Type B pancreatic cell (in vitro differentiated cells): ENCODE measurements around the gene GYPA. TPM values are rescaled to one million over a fixed set of nuclear protein-coding genes. Genes with fewer than 3 reads are reported as not detected.
"Not testable (repeated sequence)": the region's sequence is repeated elsewhere in the genome, so short reads cannot be mapped to it uniquely, and the experiment has no call there.

Source experiments
- DNase-seq: peaks from one replicate; pipeline ENCODE4 v3.0.0; 2021; ENCODE audit warnings: mixed read lengths; ENCODE audit not compliant: unreplicated experiment; ENCODE audit errors: extremely low spot score
- H3K27ac Mint-ChIP-seq: 2 replicates; pipeline ENCODE4 v1.8.0; 2021; ENCODE audit warnings: mild to moderate bottlenecking, mixed read lengths
- H3K27me3 Mint-ChIP-seq: 2 replicates; pipeline ENCODE4 v1.8.0; 2021; ENCODE audit warnings: mixed read lengths
- H3K36me3 Mint-ChIP-seq: 2 replicates; pipeline ENCODE4 v1.8.0; 2021; ENCODE audit warnings: mixed read lengths
- H3K4me1 Mint-ChIP-seq: one replicate; pipeline ENCODE4 v1.8.0; 2021; ENCODE audit warnings: mixed read lengths; ENCODE audit not compliant: unreplicated experiment
- H3K4me3 Mint-ChIP-seq: 2 replicates; pipeline ENCODE4 v1.8.0; 2021; ENCODE audit warnings: mild to moderate bottlenecking, mixed read lengths
- H3K9me3 Mint-ChIP-seq: 2 replicates; pipeline ENCODE4 v1.8.0; 2021; ENCODE audit warnings: mixed read lengths
- total RNA-seq: library from RNA; stranded (reverse); gene quantifications from 2 replicates; pipeline ENCODE4 v1.2.1, GENCODE V29; 2021; ENCODE audit warnings: low replicate concordance
- TF ChIP-seq, protein P1 (sequence below): fragments of 200-600 bp; sonication (generic); conservative IDR thresholded peaks from 2 replicates; pipeline ENCODE4 v1.5.0; 2021; ENCODE audit warnings: antibody characterized with exemption, mild to moderate bottlenecking

Gene GYPA
- total RNA-seq, 1 donor from 2014 or later, result not detected

DNA sequence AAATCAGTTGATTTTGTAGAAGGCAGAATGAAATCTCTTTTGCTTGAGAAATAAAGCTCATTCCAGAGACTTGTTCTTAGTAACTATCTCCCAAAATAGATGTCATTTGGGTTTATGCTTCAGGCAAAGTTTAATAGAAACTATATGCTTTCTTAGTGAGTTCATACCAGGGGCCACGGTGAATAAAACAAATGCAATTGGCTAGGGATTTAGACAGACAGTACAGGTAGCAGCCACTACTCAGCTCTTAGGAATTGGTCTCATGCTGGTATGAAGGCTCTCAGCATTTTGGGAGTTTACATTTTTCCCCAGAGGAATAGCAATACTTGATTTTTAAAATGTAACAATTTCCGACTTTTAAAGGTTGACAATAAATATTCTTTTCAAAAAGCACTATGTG is 27.0 kb downstream of the GYPA start:
- Mint-ChIP-seq H3K4me1 (no peaks in the 10 kb centered on the region), H3K27ac (no peak overlapping the region), H3K27me3 (peaks cover 7% of the 10 kb centered on the region), H3K36me3 (no peaks in the 10 kb centered on the region), H3K4me3 (no peak overlapping the region), H3K9me3 (no peaks in the 10 kb centered on the region)
- no peak for DNase-seq
- TF ChIP-seq, protein P1, sequence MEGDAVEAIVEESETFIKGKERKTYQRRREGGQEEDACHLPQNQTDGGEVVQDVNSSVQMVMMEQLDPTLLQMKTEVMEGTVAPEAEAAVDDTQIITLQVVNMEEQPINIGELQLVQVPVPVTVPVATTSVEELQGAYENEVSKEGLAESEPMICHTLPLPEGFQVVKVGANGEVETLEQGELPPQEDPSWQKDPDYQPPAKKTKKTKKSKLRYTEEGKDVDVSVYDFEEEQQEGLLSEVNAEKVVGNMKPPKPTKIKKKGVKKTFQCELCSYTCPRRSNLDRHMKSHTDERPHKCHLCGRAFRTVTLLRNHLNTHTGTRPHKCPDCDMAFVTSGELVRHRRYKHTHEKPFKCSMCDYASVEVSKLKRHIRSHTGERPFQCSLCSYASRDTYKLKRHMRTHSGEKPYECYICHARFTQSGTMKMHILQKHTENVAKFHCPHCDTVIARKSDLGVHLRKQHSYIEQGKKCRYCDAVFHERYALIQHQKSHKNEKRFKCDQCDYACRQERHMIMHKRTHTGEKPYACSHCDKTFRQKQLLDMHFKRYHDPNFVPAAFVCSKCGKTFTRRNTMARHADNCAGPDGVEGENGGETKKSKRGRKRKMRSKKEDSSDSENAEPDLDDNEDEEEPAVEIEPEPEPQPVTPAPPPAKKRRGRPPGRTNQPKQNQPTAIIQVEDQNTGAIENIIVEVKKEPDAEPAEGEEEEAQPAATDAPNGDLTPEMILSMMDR, result no peak

DNA sequence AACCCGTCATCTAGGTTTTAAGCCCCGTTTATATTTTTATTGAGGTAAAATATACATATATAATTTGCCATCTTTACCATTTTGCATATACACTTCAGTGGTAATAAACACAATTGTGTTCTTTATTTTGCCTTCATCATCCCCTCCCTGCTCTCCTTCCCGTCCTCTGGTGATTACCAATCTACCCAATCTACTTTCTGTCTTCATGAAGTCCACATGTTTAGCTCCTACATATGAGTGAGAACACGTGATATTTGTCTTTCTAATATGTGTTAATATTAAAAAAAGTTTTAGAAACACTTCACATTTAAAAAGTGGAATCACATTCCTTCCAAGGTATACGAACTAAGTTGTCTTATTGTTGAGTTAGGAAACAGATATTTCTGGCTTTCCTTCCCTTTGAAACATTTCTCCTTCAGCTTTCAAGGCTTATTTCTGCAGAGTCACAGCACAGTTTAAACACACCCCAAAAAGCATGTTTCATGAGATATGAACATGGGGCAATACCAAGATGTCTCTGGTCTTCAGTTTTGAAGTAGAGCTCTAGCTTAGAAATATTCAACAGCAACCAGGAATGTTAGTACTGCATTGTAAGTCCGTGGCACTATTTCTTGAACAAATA is 35.9 kb downstream of the GYPA start:
- Mint-ChIP-seq H3K36me3 (no peaks in the 10 kb centered on the region), H3K4me3 (no peak overlapping the region), H3K4me1 (no peaks in the 10 kb centered on the region), H3K9me3 (no peaks in the 10 kb centered on the region), H3K27me3 (no peaks in the 10 kb centered on the region), H3K27ac (no peak overlapping the region)
- TF ChIP-seq, protein P1, result no peak
- no peak for DNase-seq

DNA sequence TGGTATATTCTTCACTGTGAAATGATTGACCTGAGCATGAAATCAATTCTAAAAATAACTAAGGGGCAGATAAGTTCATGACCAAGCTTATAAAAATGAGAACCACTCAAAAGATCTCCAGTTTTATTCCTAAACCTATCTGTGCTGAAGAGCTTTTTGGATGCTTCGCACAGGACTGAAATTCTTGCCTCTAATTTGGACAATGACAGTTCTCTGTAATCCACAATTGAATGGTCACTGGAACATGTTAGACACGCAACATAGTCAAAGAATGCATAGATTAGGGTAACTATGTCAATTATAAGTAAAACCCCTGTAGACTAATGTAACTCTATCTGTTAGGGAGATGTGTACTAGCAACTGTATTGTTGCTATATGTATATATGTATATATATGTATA is 42.7 kb downstream of the GYPA start:
- H3K27ac Mint-ChIP-seq, H3K27me3 Mint-ChIP-seq, H3K4me3 Mint-ChIP-seq, H3K36me3 Mint-ChIP-seq, H3K4me1 Mint-ChIP-seq, DNase-seq, H3K9me3 Mint-ChIP-seq: not testable (repeated sequence)

DNA sequence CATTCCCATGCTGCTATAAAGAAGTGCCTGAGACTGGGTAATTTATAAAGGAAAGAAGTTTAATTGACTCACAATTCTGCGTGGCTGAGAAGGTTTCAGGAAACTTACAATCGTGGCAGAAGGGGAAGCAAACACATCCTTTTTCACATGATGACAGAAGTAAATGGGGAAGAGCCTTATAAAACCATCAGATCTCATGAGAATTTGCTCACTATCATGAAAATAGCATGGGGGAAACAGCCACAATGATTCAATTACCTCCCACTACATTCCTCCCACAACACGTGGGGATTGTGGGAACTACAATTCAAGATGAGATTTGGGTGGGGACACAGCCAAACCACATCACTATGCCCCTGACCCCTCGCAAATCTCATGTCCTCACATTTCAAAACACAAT is 46.5 kb downstream of the GYPA start:
- not testable (repeated sequence) for H3K27ac Mint-ChIP-seq, DNase-seq, H3K4me1 Mint-ChIP-seq, H3K9me3 Mint-ChIP-seq, H3K4me3 Mint-ChIP-seq, H3K27me3 Mint-ChIP-seq, H3K36me3 Mint-ChIP-seq

DNA sequence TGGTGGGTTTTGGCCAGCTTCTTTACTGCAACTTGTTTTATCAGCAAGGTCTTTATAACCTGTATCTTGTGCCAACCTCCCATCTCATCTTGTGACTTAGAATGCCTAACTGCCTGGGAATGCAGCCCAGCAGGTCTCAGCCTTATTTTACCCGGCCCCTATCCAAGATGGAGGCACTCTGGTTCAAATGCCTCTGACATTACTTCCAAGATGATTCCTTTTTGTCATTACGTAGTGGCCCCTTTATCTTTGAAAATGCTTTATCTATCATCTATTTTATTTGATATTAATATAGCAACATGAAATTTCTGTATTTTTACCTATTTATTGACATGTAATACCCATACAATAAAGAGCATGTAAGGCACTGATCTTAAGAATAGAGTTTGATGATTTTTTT is 49.3 kb downstream of the GYPA start:
- not testable (repeated sequence) for H3K27me3 Mint-ChIP-seq, H3K27ac Mint-ChIP-seq, H3K9me3 Mint-ChIP-seq, H3K4me3 Mint-ChIP-seq, H3K36me3 Mint-ChIP-seq, DNase-seq, H3K4me1 Mint-ChIP-seq

DNA sequence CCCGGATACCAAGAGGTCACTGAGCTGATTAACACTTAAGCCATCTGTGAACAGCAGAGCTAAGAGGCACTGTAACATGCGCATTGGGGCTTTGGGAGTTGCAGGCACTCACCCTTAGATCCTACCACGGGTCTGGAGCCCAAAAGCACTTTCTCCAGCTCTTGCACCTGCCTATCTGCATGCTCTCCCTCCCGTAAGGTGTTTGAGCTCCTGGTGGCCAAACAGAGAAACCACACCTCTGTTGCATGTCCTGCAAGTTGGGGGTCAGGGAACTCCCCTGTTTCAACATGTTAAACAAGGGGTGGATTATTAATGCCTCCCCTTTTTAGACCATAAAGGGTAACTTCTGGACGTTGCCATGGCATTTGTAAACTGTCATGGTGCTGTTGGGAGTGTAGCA is 49.8 kb downstream of the GYPA start:
- H3K4me1 Mint-ChIP-seq, result no peaks in the 10 kb centered on the region
- no peak overlapping the region for H3K27ac Mint-ChIP-seq
- H3K27me3 Mint-ChIP-seq, result no peaks in the 10 kb centered on the region

DNA sequence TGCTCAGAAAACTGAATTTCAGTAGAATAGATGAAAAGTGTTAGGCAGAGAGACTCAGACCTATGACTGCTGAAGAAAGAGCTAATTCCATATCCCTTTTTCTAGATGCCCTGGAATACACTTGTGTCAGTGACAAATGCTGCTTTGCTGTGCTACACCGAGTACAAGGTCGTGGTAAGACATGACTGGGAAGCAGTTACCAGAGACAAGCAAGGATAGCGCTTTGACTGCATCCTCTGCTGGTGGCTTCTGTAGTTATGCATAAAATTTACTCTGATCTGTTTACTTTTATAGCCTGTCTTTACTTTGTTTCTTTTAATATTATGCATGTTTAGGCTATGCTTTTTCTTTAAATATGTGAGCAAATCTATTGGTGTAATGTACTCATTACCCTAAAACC is 58.5 kb downstream of the GYPA start:
- H3K4me3 Mint-ChIP-seq, H3K36me3 Mint-ChIP-seq, H3K27me3 Mint-ChIP-seq, H3K27ac Mint-ChIP-seq, H3K4me1 Mint-ChIP-seq, H3K9me3 Mint-ChIP-seq, DNase-seq: not testable (repeated sequence)

More for the DNA sequence above, 49.8 kb downstream of the GYPA start:
- Mint-ChIP-seq H3K4me3 (no peak overlapping the region), H3K9me3 (no peaks in the 10 kb centered on the region), H3K36me3 (no peaks in the 10 kb centered on the region)
- no peak for DNase-seq
- TF ChIP-seq, protein P1, result no peak

DNA sequence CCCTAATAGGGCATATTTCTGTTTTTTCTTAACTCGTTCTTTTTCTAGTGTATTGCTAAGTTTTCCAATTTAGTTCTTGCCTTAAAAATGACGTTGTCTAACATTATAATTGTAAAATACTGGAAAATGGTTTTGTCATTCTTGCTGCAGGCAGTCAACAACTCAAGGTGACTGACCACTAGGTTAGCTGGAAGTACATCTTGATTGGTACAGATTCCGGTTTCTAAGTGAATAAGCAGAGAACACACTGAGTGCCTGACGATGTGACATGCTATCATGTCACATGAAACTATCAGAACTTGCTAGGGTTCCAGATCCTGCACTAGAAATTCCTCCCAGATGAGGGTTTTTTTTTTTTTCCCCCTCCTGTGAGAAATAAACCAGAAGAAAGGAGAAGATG is 60.4 kb downstream of the GYPA start:
- H3K36me3 Mint-ChIP-seq, H3K27me3 Mint-ChIP-seq, H3K4me1 Mint-ChIP-seq, DNase-seq, H3K9me3 Mint-ChIP-seq, H3K4me3 Mint-ChIP-seq, H3K27ac Mint-ChIP-seq: not testable (repeated sequence)

DNA sequence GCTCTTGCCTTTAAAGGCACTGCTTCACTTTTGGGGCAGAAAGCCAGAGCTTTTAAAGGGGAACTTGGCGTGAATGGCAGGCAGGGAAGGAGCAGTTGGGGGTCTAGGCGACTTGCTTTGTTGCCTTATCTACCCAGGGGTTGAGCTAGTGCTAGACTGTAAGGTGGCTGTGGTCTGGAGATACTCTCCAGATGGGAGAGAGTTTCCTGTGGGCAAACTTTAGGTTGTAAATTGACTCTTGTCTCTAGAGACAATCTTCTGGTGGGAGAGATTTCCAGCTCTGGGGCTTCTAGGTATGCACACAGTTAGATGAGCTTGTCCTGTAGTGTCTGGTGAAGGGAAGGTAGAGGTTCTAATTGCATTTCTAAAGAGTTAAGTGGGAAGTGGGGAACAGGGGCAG is 61.8 kb downstream of the GYPA start:
- H3K27ac Mint-ChIP-seq, H3K9me3 Mint-ChIP-seq, H3K4me3 Mint-ChIP-seq, H3K36me3 Mint-ChIP-seq, H3K4me1 Mint-ChIP-seq, DNase-seq, H3K27me3 Mint-ChIP-seq: not testable (repeated sequence)

DNA sequence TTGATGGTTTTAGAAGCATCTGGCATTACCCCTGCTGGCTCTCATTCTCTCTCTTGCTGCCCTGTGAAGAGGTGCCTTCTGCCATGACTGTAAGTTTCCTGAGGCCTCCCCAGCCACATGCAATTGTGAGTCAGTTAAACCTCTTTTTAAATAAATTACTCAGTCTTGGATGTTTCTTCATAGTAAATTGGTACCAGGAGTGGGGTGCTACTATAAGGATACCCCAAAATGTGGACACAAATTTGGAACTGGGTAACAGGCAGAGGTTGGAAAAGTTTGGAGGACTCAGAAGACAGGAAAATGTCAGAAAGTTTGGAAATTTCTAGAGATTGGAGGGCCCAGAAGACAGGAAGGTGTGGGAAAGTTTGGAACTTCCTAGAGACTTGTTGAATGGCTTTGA is 79.0 kb downstream of the GYPA start:
- H3K27me3 Mint-ChIP-seq, H3K9me3 Mint-ChIP-seq, DNase-seq, H3K27ac Mint-ChIP-seq, H3K4me3 Mint-ChIP-seq, H3K36me3 Mint-ChIP-seq, H3K4me1 Mint-ChIP-seq: not testable (repeated sequence)

DNA sequence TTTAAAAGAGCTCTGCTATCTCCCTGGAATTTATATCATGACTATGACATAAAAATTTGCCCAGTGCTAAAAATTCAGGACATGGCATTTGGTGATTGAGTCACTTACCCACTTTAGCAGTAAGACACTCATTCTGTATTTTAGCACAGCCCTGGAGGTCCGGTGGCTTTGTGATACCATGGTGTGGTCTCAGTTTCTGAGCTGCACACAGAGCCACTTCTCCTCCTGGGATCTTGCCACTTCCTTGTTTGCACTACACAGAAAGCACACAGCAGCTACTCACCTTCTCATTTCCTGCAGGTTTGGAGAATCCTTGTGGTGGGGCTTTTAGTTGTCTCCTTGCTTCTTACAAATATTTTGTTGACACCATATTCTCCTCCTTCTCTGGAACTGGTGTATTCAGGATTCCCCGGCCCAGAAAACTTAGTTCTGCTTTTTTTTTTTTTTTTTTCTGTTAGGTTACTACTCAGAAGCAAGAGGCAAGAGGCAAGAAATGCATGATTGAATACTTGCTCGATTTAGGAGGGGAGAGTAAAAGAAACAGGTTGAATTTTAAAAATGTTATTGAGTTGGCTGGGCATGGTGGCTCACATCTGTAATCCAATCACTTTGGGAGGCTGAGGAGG is 80.2 kb downstream of the GYPA start:
- not testable (repeated sequence) for H3K4me3 Mint-ChIP-seq, H3K27ac Mint-ChIP-seq, H3K27me3 Mint-ChIP-seq, DNase-seq, H3K4me1 Mint-ChIP-seq, H3K9me3 Mint-ChIP-seq, H3K36me3 Mint-ChIP-seq
